ENCODE data around the gene LDLRAD4.

LDLRAD4 gene

DNA sequence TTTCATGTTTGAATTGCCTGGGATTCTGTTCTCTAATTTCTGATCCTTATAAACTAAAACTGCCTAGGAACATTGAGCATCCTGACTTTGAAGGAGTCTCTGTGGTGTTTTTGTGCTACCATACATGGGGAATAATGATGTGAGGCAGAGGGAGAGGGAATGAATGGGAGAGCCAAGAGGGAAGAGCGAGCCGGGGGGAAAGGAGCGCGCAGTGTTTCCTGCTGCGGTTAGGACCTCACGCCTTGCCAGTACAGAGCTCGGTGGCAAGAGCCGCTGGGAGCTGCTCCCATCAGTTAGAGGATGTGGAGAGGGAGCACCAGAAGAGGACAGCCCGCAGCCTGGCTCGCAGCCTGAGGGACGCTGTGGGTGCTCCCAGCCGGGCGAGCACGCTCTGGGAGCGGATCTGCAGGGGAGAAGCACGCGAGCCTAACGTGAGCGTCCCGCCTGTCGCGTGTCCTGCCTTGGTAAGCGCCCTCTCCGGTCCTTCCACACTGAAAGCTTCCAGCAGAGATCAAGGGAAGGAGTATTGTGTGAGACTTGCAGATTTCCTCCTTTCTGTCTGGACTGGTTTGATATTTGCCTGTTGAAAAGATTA is 393.1 kb downstream of the LDLRAD4 start:
- peak in 34 of 51 donors; percentile 28 to 90 (median 60) for DNase-seq

DNA sequence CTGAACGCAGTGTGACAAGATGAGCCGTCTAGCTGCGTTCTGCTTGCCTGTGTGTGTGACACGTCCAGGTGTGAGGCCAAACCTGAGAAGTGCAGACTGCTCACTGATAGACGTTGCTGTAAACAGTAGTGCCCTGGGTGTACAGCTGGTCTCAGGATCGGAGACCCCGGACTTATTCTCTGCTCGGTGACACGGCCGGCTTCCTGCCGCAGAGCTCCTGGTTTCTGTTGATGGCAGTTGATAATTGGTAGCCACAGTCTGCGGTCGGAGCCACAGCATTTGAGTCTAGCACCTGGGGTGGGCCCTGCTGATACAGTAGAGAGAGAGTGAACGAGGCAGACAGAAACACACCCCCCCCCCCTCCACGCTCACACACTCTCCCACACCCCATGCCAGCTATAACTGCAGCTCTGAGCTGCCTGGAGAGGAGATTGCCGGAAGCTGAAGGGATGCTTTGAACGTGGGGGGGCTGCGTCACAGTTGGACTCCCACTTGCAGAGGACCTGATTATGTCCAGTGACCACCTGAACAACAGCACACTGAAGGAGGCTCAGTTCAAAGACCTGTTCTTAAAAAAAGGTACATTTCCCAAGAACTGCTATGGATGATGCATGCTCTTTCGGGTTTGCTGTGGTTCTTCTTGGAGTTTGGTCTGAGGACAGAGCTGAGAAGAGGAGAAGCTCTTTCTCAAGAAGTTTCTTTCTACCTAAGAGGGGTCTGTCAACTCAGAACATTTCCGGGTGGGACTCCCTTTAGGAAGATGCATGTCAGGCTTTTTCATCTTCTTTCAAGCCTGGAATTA is 393.8 kb downstream of the LDLRAD4 start:
- DNase-seq: peak in 39 of 51 donors; percentile 31 to 85 (median 66)

GRCh38 chr18:13613099-13613498 is 394.5 kb downstream of the LDLRAD4 start:
- DNase-seq: no peak

GRCh38 chr18:13613591-13614501 is 395.3 kb downstream of the LDLRAD4 start:
- DNase-seq: peak in 1 of 51 donors; percentile 35

GRCh38 chr18:13614641-13615288 is 396.2 kb downstream of the LDLRAD4 start:
- peak in 8 of 51 donors; percentile 36 to 68 (median 49) for DNase-seq

GRCh38 chr18:13615432-13615861 is 396.9 kb downstream of the LDLRAD4 start:
- no peak for DNase-seq

DNA sequence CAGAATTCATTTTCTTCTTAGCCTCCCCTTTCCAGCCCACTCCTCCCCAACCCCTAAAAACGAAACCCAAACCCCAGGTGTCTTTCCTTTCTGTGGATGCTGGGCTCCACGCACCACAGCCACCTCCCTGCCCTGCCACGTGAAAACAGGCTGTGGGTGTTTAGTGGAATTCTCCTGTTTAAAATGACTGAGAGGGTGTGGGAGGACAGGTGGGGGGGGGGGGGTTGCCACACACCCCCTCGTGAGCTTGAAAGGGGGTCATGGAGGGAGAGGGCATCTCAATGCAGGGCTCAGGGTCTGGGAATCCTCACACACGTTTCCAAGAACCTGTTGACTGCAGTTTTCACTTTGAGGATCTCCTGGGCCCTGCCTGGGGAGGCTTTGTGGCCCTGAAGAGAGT is 397.5 kb downstream of the LDLRAD4 start:
- DNase-seq: no peak

DNA sequence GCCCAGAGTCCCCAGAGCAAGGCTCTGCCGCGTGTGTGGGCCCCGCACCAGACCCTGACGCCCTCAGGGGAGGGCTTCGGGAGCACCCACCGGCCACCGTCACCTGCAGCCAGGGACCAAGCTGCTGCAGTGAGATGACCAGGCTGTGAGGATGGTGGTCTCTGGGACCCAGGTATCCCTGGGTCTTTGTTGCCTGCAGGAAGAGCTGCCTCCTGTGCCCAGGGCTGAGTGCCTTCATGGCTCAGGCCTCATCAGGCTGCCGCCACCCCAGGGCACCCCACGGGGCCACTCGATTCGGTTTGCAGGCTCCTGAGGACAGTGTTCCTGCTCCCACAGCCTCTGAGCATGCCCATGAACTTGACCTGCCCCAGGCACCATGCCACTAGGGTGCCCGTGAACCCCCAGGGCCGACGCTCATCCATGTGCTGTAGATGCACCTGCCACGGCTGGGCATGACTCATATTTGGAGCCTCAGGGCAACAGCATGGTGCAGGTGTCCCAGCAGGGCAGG is 398.0 kb downstream of the LDLRAD4 start:
- DNase-seq: no peak

- no peak for DNase-seq
Observed at GRCh38 chr18:13617826-13618515, 399.4 kb downstream of the LDLRAD4 start.

DNA sequence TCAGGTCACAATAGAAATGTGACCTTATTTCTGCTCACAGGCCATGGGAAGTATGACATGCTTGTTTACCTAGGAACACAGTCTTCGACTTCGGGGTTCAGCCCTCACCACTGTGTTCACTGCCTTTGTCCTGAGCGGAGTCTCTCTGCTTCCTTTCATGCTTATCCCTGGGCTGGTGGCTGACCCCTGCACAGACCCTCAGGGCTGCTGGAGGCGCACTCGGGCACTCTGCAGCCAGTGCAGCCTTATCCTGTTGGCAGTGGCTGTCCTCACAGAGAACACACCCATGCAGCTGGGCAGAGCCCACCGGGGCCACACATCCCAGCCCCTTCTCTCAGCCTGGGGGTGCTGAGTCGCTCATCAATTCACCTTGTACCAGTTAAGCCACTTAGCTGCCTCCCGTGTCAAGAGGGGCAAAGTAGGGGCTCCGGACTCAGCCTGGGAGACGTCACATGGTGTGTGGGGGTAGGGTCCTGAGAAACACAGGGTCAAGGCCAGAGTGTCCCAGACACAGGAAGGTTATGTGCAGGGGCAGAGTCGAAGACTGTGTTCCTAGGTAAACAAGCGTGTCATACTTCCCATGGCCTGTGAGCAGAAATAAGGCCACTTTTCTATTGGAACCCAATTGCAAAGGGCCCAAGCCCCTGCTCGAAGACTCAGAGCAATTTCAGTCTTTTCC is 400.3 kb downstream of the LDLRAD4 start:
- DNase-seq: no peak

DNA sequence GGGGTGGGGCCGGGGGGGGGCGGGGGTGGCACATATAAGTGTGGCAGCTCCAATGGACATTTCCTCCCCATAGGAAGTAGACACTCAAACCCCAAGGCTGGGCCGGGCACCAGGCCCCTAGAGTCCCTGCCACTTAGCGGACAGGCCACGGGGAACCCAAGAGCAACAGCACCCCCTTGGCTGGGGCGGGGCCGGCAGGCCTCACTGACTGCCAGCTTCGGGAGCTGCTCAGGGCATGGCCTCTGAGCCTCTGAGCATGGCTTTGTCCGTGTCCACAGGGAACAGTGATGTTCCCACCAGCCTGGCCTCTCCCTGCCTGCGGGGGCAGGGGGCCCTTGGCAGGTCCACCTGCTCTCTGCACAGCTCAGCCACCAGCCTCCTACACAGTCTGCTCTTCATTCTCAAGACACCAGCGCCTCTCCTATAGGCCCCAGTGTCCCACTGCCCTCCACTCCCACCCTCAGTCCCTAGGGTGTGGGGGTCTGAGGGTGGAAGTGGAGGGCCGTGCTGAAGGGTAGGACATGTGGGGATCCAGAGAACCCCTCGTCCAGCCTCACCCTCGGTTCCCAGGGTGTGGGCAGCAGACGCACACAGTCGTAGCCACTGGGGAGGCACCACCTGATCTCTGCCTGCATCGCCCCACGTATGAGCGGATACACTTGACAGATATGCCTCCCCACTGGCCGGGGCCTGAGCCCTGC is 401.1 kb downstream of the LDLRAD4 start:
- DNase-seq: peak in 12 of 51 donors; percentile 38 to 61 (median 46)

GRCh38 chr18:13620206-13620672 is 401.7 kb downstream of the LDLRAD4 start:
- DNase-seq: no peak

GRCh38 chr18:13620818-13621445 is 402.4 kb downstream of the LDLRAD4 start:
- DNase-seq: no peak

GRCh38 chr18:13621446-13621849 is 402.9 kb downstream of the LDLRAD4 start:
- DNase-seq: no peak

DNA sequence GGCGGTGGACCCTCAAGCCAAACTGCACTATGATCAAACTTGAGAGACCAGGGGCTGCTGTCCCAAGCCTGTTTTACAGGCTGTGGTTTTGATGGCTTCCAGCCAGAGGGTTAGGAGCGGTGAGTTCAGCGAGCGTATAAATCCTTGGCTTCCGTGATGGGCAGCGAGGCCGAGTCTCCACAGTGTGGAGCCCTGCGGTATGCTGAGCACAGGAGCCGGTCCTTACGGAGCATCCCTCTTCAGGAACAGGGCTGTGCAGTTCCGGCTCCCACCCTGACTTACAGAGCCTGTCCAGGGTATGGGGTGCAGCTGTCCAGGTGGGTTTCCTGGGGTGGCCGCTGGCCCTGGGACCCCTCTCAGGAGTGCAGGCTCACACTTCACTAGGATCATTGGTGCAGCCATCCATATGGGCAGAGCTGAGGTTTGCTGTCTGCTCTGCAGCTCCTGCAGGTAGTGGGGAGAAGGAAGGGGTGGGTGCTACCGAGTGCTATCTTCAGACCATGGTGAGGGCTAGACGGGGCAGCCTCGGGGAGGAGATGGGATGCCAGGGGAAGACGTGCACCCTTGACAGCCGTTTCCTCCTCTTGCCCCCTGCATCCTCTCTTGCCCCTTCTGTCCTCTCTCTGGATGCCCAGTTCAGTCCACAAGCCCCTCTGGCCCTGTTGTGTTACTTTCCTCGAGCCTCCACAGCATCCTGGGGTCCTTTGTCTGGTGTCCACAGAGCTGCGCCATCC is 403.5 kb downstream of the LDLRAD4 start:
- no peak for DNase-seq

DNA sequence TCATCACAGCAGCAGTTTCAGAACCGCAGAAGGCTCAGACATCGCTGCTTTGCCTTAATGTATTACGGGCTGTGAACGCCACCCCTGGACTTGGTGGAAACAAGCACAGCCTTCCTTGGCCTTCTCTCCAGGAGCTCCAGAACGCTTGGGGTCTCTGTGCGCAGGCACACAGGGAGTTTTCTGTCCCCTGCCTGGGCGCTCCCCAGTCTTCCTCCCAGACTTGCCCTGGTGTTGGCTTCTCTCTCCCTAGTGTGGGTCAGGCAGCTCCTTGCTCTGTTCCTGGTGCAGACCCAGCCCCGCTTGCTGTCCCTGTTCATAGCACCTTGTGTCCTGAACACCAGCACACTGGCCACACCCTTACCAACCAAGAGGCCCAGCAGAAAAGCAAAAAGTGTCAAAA is 404.2 kb downstream of the LDLRAD4 start:
- DNase-seq: no peak

GRCh38 chr18:13623348-13623747 is 404.8 kb downstream of the LDLRAD4 start:
- no peak for DNase-seq

DNA sequence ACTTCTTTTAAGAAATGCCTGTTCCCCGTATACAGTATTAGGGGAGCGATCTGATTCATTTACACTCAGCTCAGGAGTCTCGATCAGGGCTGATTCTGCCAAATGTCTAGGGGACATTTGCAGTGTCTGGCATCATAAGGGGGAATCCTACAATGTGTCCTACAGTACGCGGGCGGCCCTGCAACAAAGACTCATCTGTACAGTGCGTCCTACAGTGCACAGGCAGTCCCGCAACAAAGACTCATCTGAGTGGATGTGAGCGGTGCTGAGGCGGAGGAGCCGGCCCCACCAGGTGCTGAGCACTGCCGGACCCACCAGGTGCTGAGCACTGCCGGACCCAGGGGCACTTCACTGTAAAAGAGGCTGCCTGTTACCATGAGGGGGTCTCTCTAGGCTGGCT is 405.3 kb downstream of the LDLRAD4 start:
- DNase-seq: peak in 10 of 51 donors; percentile 27 to 64 (median 41)

All from hypothalamus (tissue), 51 donors.